Ishikawa (cell line): ENCODE measurements around the gene DAND5.

Experiments used
- CREB1 ChIP-seq: IDR thresholded peaks from 2 replicates; pipeline ENCODE4 v1.6.1; 2012; ENCODE audit warnings: low read depth
- EGR1 ChIP-seq: IDR thresholded peaks from 2 replicates; pipeline ENCODE4 v1.6.1; 2012
- EP300 ChIP-seq: IDR thresholded peaks from 2 replicates; pipeline ENCODE4 v1.6.1; 2012; ENCODE audit warnings: borderline replicate concordance
- NFIC ChIP-seq: IDR thresholded peaks from 2 replicates; pipeline ENCODE4 v1.6.1; 2012
- RAD21 ChIP-seq: IDR thresholded peaks from 2 replicates; pipeline ENCODE4 v1.6.1; 2012; ENCODE audit warnings: low read depth
- REST ChIP-seq: IDR thresholded peaks from 2 replicates; pipeline ENCODE4 v1.6.1; 2012; ENCODE audit warnings: low read depth, mild to moderate bottlenecking
- YY1 ChIP-seq: IDR thresholded peaks from 2 replicates; pipeline ENCODE4 v1.6.1; 2012; ENCODE audit warnings: low read depth
- TF ChIP-seq, protein P1 (sequence below): IDR thresholded peaks from 2 replicates; pipeline ENCODE4 v1.6.1; 2012

DNA sequence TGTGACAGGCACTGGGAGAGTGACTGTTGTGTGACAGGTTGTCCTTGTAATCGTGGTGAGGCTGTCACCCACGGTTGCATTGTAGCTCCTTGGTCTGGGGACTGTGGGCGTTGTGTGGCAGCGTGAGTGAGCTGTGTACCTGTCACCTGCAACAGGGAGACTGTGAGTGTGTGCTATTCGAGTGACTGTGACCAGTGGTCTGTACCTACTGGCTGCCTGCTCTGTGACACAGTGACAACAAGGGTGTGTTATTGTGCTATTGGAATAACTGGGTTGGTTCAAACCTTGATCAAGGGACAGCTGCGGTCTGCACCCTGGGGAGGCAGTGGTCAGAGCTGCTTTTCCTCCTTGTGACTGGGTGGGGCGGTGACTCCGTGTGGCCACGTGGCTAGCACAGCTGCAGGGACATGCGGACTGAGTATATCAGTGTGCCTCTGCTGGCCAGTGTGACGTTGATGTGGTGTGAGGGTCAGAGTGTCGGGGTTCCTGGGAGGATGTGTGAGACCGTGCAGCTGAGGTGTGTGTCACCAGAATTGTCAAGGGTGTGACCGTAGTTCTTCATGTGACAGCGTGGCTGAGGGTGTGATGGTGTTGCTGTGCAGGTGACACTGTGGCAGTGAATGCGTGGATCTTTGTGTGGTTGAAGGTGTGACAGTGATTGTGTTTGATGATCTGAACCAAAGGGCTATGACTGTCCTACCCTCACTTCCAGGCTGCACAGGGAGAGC is 15.8 kb downstream of the DAND5 start:
- TF ChIP-seq YY1 (no peak), RAD21 (no peak), NFIC (no peak), EGR1 (no peak), CREB1 (no peak), EP300 (no peak), REST (no peak)
- TF ChIP-seq, protein P1, sequence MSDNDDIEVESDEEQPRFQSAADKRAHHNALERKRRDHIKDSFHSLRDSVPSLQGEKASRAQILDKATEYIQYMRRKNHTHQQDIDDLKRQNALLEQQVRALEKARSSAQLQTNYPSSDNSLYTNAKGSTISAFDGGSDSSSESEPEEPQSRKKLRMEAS, result peak; percentile 73
